CD14-positive monocyte (primary cell): ENCODE results near the gene LXN. TPM values are rescaled to one million over a fixed set of nuclear protein-coding genes. Genes with fewer than 3 reads are reported as not detected.
"Not testable (repeated sequence)": the region's sequence is repeated elsewhere in the genome, so short reads cannot be mapped to it uniquely, and the experiment has no call there.

Experiments
- DNase-seq, 3 donors: peaks; one replicate each; pipeline ENCODE4 v3.0.0-alpha.2; 2011 to 2022
- H2AFZ ChIP-seq: 2 replicates; pipeline ENCODE4 v1.6.0; 2012; ENCODE audit warnings: mild to moderate bottlenecking, low read depth, low read length, inconsistent platforms; ENCODE audit not compliant: insufficient read depth, poor library complexity, severe bottlenecking
- H3K27ac ChIP-seq, 2 donors: 1 replicate in 1 of 2; 2 replicates in 1 of 2; pipeline ENCODE4 v1.5.1; 2012 to 2013; ENCODE audit warnings: low read length in 2 of 2, control low read depth in 1 of 2, inconsistent platforms in 1 of 2, low read depth in 1 of 2, mild to moderate bottlenecking in 1 of 2
- H3K27me3 ChIP-seq, 2 donors: one replicate each; pipeline versions ENCODE4 v1.6.0 to v1.6.1; 2011 to 2013; ENCODE audit warnings: low read length in 2 of 2; ENCODE audit not compliant: control insufficient read depth in 2 of 2, insufficient read depth in 2 of 2
- H3K36me3 ChIP-seq, 2 donors: replicated peaks in 1 of 2; 1 replicate in 1 of 2; 2 replicates in 1 of 2; pipeline versions ENCODE4 v1.5.1 to v1.6.1; 2012 to 2013; ENCODE audit warnings: low read length in 2 of 2, control low read depth in 1 of 2, inconsistent platforms in 1 of 2, mild to moderate bottlenecking in 1 of 2; ENCODE audit not compliant: insufficient read depth in 2 of 2, control insufficient read depth in 1 of 2
- H3K4me1 ChIP-seq, 2 donors: 1 replicate in 1 of 2; 2 replicates in 1 of 2; pipeline versions ENCODE4 v1.5.1 to v1.6.1; 2012 to 2013; ENCODE audit warnings: low read length in 2 of 2, control low read depth in 1 of 2, inconsistent platforms in 1 of 2, mild to moderate bottlenecking in 1 of 2, moderate library complexity in 1 of 2; ENCODE audit not compliant: insufficient read depth in 2 of 2, control insufficient read depth in 1 of 2
- H3K4me2 ChIP-seq: replicated peaks from 2 replicates; pipeline ENCODE3; 2012; ENCODE audit warnings: low read length, moderate library complexity, mild to moderate bottlenecking; ENCODE audit not compliant: poor library complexity, severe bottlenecking; ENCODE audit errors: extremely low read depth
- H3K4me3 ChIP-seq, 3 experiments: fragments of 200-600 bp in 1 of 3; sonication (generic) in 1 of 3; replicated peaks in 1 of 3; 1 replicate in 2 of 3; 2 replicates in 1 of 3; pipeline ENCODE4 v1.5.1; 2011 to 2013; ENCODE audit warnings: low read length in 3 of 3, mild to moderate bottlenecking in 3 of 3, control low read depth in 2 of 3, low read depth in 2 of 3, inconsistent platforms in 1 of 3, moderate library complexity in 1 of 3
- H3K79me2 ChIP-seq: 2 replicates; pipeline ENCODE4 v1.6.0; 2012; ENCODE audit warnings: mild to moderate bottlenecking, control low read depth, inconsistent platforms, low read length, moderate library complexity; ENCODE audit not compliant: insufficient read depth
- H3K9ac ChIP-seq: 2 replicates; pipeline ENCODE4 v1.6.0; 2017; ENCODE audit warnings: low read length, mild to moderate bottlenecking; ENCODE audit not compliant: insufficient read depth, poor library complexity, severe bottlenecking
- H3K9me3 ChIP-seq, 2 donors: replicated peaks in 1 of 2; 1 replicate in 1 of 2; 2 replicates in 1 of 2; pipeline versions ENCODE4 v1.5.1 to v1.6.1; 2012 to 2013; ENCODE audit warnings: low read length in 2 of 2, control low read depth in 1 of 2; ENCODE audit not compliant: control insufficient read depth in 1 of 2, insufficient read depth in 1 of 2
- H4K20me1 ChIP-seq: 2 replicates; pipeline ENCODE4 v1.6.0; 2012; ENCODE audit warnings: mild to moderate bottlenecking, low read length, control low read depth, moderate library complexity; ENCODE audit not compliant: insufficient read depth
- H3K27ac Mint-ChIP-seq, 7 donors: one replicate each; pipeline ENCODE4 v1.8.0; 2020; ENCODE audit warnings: mild to moderate bottlenecking in 7 of 7, mixed read lengths in 7 of 7, moderate library complexity in 6 of 7, inconsistent platforms in 2 of 7
- H3K27me3 Mint-ChIP-seq, 3 donors: one replicate each; pipeline ENCODE4 v1.8.0; 2021 to 2022; ENCODE audit warnings: low read depth in 3 of 3, mild to moderate bottlenecking in 3 of 3, mixed read lengths in 3 of 3, moderate library complexity in 3 of 3, inconsistent platforms in 1 of 3
- H3K36me3 Mint-ChIP-seq, 2 donors: one replicate each; pipeline ENCODE4 v1.8.0; 2020; ENCODE audit warnings: mixed read lengths in 2 of 2, inconsistent platforms in 1 of 2, mild to moderate bottlenecking in 1 of 2
- H3K4me1 Mint-ChIP-seq: one replicate; pipeline ENCODE4 v1.8.0; 2020; ENCODE audit warnings: mild to moderate bottlenecking, mixed read lengths
- H3K4me3 Mint-ChIP-seq, 2 donors: one replicate each; pipeline ENCODE4 v1.8.0; 2020; ENCODE audit warnings: mild to moderate bottlenecking in 2 of 2, mixed read lengths in 2 of 2, moderate library complexity in 1 of 2
- H3K9me3 Mint-ChIP-seq, 7 donors: one replicate each; pipeline ENCODE4 v1.8.0; 2020 to 2022; ENCODE audit warnings: mixed read lengths in 7 of 7, mild to moderate bottlenecking in 6 of 7, moderate library complexity in 6 of 7, inconsistent platforms in 2 of 7
- WGBS: methylation state at CpG from one replicate; pipeline ENCODE4 v1.1.5; 2013; ENCODE audit warnings: missing lambda C conversion rate; ENCODE audit not compliant: insufficient coverage; 5-methylcytosine and 5-hydroxymethylcytosine counted together
- intact Hi-C, 2 donors: fragments of 100-400 bp; cut with micrococcal nuclease; formaldehyde crosslinking; loops; one replicate each; pipeline versions ENCODE4 v1.15.0 to v1.15.1; 2023
- polyA plus RNA-seq, 3 donors: library from polyadenylated mRNA; depleted of rRNA in 1 of 3; unstranded in 2 of 3; stranded (reverse) in 1 of 3; fragments of 300-500 nt in 2 of 3; fragments of >200 nt in 1 of 3; fragmentation: Illumina TruSeq in 2 of 3; gene quantifications; 1 replicate in 2 of 3; 2 replicates in 1 of 3; pipeline ENCODE4 v1.2.3, GENCODE V29; 2012 to 2021
- TF ChIP-seq, protein P1 (sequence below): fragments of 200-600 bp; IDR thresholded peaks from one replicate; pipeline ENCODE4 v1.8.0; 2022; ENCODE audit warnings: antibody characterized with exemption, mild to moderate bottlenecking

The LXN gene
- polyA plus RNA-seq, 3 donors, result 2.6 to 10.0 (median 7.6) TPM

DNA sequence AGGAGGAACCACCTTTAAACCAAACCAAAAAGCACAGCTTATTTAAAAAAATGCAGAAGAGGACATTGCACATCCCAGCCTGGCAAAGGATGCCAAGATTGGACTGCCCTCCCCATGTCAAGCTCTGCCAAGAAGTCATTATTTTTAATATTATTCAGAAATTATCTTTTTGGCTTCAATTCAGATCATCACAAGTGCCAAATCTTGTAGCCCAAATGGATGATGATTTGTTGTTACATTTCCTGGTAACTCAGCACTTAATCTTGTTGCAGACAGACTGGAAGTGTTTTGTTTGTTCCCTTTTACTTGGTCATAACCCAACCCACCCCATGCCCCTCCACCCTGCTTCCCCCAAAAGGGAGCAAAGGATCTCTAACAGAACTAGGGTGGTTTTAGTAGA lies 28.1 kb upstream of the LXN start:
- H3K36me3 Mint-ChIP-seq, result peaks cover 36 to 47% of the 10 kb centered on the region in 2 donors
- no peaks in the 10 kb centered on the region for H3K9me3 ChIP-seq
- intact Hi-C loops, result no loop called here
- no peak overlapping the region for H3K4me3 Mint-ChIP-seq
- H3K27ac ChIP-seq, result no peak overlapping the region
- no peak overlapping the region for H2AFZ ChIP-seq
- H3K9me3 Mint-ChIP-seq, result no peaks in the 10 kb centered on the region
- H3K36me3 ChIP-seq, result peaks cover 15 to 46% of the 10 kb centered on the region in 2 donors
- peaks cover 3% of the 10 kb centered on the region for H4K20me1 ChIP-seq
- DNase-seq, result no peak
- H3K9ac ChIP-seq, result no peak overlapping the region
- H3K4me2 ChIP-seq, result no peak overlapping the region
- no peaks in the 10 kb centered on the region for H3K27me3 ChIP-seq
- no peaks in the 10 kb centered on the region for H3K79me2 ChIP-seq
- H3K27me3 Mint-ChIP-seq, result no peaks in the 10 kb centered on the region
- TF ChIP-seq, protein P1, sequence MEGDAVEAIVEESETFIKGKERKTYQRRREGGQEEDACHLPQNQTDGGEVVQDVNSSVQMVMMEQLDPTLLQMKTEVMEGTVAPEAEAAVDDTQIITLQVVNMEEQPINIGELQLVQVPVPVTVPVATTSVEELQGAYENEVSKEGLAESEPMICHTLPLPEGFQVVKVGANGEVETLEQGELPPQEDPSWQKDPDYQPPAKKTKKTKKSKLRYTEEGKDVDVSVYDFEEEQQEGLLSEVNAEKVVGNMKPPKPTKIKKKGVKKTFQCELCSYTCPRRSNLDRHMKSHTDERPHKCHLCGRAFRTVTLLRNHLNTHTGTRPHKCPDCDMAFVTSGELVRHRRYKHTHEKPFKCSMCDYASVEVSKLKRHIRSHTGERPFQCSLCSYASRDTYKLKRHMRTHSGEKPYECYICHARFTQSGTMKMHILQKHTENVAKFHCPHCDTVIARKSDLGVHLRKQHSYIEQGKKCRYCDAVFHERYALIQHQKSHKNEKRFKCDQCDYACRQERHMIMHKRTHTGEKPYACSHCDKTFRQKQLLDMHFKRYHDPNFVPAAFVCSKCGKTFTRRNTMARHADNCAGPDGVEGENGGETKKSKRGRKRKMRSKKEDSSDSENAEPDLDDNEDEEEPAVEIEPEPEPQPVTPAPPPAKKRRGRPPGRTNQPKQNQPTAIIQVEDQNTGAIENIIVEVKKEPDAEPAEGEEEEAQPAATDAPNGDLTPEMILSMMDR, result no peak
- H3K4me3 ChIP-seq, result no peak overlapping the region
- no peak overlapping the region for H3K27ac Mint-ChIP-seq
- H3K4me1 Mint-ChIP-seq, result no peaks in the 10 kb centered on the region
- H3K4me1 ChIP-seq, result no peaks in the 10 kb centered on the region

DNA sequence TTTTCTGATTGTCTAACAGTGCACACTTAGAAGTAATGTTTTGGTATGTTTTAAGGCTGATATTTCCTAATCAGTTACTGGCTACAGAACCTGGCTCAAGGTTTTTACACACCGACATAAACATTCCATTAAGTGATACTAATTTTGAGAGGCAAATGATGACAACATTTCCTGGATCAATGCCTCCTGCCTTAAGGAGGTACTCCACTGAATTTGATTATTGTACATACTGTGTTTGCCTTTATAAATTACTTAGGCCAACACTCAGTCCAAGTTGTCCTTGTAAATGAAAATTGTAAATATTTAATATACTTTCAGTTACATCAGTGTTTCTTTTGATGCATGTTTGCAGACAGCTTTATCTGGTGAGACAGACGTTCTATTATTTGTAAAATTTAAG lies 24.2 kb upstream of the LXN start:
- Mint-ChIP-seq H3K27ac (no peak overlapping the region), H3K4me3 (no peak overlapping the region), H3K4me1 (no peaks in the 10 kb centered on the region), H3K9me3 (peaks cover 0 to 2% (median 0%) of the 10 kb centered on the region in 7 donors), H3K36me3 (peaks cover 39 to 54% of the 10 kb centered on the region in 2 donors), H3K27me3 (no peaks in the 10 kb centered on the region)
- Histone ChIP-seq H3K4me3 (no peak overlapping the region), H3K27me3 (no peaks in the 10 kb centered on the region), H3K79me2 (no peaks in the 10 kb centered on the region), H3K27ac (no peak overlapping the region), H2AFZ (no peak overlapping the region), H3K9me3 (no peaks in the 10 kb centered on the region), H3K4me1 (no peaks in the 10 kb centered on the region), H3K9ac (no peak overlapping the region), H3K4me2 (no peak overlapping the region), H4K20me1 (no peaks in the 10 kb centered on the region), H3K36me3 (peaks cover 25 to 52% of the 10 kb centered on the region in 2 donors)
- TF ChIP-seq, protein P1, result no peak
- no peak for DNase-seq
- no CpG with 5 or more reads among the region's 2 CpGs for WGBS
- intact Hi-C loops, result no loop called here

DNA sequence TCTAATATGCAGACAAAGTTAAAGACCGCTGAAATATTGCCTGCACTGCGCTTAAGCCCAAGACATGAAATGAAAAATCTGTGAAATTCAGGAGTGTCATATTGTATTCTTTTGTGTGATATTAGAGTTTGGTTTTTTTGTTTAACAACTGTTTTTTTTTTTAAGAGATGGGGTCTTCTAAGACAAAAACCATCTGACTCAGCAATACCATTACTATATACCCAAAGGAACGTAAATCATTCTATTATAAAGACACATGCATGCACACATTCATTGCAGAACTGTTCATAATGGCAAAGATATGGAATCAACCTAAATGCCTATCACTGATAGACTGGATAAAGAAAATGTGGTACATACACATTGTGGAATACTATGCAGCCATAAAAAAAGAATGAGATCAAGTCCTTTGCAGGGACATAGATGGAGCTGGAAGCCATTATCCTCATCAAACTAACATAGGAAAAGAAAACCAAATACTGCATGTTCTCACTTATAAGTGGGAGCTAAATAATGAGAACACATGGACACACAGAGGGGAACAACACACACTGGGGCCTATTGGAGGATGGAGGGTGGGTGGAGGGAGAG lies 21.5 kb upstream of the LXN start:
- H3K9me3 Mint-ChIP-seq, H3K79me2 ChIP-seq, H3K4me3 ChIP-seq, H3K27me3 Mint-ChIP-seq, DNase-seq, H3K9ac ChIP-seq, H3K4me1 ChIP-seq, H3K9me3 ChIP-seq, H3K4me2 ChIP-seq, H4K20me1 ChIP-seq, intact Hi-C loops, H3K27me3 ChIP-seq, H2AFZ ChIP-seq, H3K4me1 Mint-ChIP-seq, H3K27ac Mint-ChIP-seq, H3K27ac ChIP-seq, H3K4me3 Mint-ChIP-seq: not testable (repeated sequence)
- H3K36me3 ChIP-seq, result peaks cover 39 to 58% of the 10 kb centered on the region in 2 donors
- peaks cover 51 to 63% of the 10 kb centered on the region in 2 donors for H3K36me3 Mint-ChIP-seq
- WGBS, result no CpG with 5 or more reads among the region's 3 CpGs
